GM12873 (cell line): Measurements from ENCODE around the gene CTSW.

Experiments
- TF ChIP-seq, protein P1 (sequence below): IDR thresholded peaks from 2 replicates; pipeline ENCODE4 v1.5.1; 2012; ENCODE audit warnings: low read depth, mild to moderate bottlenecking, moderate library complexity, low read length, control low read depth; ENCODE audit not compliant: insufficient read depth; ENCODE audit errors: missing control alignments

CTSW gene

DNA sequence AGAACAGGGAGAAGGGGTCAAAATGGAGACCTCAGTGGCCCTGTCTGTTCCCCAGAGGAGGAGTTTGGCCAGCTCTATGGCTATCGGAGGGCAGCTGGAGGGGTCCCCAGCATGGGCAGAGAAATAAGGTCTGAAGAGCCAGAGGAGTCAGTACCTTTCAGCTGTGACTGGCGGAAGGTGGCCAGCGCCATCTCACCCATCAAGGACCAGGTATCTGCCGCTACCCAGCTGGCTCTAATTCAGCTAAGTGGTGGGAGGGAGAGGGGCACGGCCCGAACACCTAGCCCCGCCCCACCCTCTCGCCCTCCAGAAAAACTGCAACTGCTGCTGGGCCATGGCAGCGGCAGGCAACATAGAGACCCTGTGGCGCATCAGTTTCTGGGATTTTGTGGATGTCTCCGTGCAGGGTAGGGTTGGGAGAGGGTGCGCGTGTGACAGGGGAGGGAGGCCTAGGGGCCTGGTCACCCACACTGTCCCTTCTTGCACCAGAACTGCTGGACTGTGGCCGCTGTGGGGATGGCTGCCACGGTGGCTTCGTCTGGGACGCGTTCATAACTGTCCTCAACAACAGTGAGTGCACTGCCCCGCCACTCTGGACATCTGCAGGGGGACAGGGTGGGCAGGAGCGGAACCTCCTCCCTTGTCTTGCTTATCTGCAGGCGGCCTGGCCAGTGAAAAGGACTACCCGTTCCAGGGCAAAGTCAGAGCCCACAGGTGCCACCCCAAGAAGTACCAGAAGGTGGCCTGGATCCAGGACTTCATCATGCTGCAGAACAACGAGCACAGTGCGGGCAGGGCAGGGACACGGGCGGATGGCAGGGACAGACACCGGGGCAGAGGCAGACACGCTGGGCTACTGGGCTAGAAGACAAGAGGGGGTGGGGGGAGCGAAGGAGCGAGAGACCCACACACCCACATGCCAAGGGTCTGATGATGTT is 2.8 kb downstream of the CTSW start:
- TF ChIP-seq, protein P1, sequence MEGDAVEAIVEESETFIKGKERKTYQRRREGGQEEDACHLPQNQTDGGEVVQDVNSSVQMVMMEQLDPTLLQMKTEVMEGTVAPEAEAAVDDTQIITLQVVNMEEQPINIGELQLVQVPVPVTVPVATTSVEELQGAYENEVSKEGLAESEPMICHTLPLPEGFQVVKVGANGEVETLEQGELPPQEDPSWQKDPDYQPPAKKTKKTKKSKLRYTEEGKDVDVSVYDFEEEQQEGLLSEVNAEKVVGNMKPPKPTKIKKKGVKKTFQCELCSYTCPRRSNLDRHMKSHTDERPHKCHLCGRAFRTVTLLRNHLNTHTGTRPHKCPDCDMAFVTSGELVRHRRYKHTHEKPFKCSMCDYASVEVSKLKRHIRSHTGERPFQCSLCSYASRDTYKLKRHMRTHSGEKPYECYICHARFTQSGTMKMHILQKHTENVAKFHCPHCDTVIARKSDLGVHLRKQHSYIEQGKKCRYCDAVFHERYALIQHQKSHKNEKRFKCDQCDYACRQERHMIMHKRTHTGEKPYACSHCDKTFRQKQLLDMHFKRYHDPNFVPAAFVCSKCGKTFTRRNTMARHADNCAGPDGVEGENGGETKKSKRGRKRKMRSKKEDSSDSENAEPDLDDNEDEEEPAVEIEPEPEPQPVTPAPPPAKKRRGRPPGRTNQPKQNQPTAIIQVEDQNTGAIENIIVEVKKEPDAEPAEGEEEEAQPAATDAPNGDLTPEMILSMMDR: no peak

DNA sequence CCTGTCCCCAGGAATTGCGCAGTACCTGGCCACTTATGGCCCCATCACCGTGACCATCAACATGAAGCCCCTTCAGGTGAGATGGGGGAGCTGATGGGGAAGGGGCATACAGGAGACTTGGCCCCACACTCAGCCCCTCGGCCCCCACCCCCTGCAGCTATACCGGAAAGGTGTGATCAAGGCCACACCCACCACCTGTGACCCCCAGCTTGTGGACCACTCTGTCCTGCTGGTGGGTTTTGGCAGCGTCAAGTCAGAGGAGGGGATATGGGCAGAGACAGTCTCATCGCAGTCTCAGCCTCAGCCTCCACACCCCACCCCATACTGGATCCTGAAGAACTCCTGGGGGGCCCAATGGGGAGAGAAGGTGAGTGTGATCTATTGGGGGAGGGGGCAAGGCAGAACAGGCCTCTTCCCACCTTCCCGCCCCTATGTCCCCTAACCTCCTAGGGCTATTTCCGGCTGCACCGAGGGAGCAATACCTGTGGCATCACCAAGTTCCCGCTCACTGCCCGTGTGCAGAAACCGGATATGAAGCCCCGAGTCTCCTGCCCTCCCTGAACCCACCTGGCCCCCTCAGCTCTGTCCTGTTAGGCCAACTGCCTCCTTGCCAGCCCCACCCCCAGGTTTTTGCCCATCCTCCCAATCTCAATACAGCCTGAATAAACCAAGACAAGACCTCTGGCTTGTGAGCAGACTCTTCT is 3.6 kb downstream of the CTSW start:
- TF ChIP-seq, protein P1: no peak

DNA sequence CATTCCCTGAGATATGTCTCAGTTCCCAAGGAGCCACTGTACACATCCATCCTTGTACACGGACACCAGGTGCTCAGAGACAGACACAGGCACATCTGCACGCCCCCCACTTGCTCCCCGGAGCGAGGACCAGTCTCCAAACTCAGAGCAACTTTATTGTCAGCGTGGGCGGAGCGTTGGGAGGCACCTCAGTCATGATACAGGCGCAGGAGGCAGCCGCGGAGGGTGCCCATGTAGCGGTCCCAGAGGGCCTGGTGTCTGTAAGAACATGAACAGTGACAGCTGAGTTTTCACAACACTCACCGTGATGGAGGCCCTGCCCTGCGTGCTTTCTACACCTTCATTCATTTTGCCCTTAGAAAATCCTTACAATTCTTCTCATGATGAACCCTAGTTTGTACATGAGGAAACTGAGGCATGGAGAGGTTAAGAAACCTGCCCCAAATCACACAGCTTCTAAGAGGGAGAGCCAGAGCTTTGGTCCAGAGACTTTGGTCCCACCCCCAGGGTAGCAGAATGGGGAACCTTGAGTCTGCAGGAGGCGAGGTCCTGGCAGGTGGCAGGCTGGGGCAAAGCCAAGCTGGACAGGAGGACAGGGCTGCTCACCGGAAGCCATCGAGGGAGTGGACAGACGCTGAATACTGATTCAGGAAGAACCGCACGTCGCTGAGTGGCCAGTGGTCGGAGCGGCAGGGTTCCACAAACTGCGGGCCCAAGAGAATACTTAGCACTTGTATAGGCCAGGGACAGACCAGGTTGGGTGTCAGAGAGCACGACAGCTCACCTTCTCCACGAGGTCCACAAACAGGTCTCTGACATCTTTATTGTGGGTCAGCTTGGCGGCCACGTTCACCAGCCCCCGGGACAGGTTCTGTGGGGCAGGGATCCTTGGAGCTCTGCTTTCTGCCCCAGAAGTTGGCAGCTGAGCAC is 4.4 kb downstream of the CTSW start:
- TF ChIP-seq, protein P1: no peak

DNA sequence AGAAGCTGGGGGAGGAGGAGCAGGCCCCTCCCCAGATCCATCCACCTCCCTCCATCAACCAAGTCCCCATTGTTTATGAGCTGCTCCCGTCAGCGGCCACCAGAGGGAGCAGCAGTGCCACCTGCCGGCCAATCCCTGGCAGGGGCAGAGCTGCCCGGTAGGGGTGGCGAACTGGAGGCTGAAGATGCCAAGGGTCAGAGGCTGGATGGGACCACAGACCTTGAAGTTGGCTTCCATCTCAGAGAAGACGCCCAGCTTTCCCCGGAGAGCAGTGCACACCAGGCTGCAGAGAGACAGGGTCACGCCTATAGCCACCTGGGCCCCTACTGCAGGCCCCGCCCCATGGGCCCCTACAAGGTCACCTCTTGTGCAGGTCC is 5.1 kb downstream of the CTSW start:
- TF ChIP-seq, protein P1: peak; percentile 100

DNA sequence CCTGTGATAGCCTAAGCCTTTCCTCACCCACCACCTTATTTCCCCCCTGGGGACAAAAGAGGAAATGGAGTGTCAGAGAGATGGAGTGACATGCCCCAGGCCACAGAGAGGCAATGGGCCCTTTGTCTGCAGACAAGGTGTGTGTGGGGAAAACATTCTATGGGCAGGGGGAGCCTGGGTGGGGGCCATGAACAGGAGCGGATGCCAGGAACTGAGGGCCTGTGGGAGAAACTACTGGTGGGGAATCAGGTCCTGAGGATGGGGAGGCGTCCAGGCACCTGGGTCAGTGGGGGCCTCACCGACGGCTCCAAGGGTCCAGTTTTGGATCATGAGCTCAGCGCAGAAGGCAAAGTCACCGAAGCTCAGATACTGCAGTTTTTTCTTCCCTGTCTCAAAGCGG is 5.6 kb downstream of the CTSW start:
- TF ChIP-seq, protein P1: no peak

DNA sequence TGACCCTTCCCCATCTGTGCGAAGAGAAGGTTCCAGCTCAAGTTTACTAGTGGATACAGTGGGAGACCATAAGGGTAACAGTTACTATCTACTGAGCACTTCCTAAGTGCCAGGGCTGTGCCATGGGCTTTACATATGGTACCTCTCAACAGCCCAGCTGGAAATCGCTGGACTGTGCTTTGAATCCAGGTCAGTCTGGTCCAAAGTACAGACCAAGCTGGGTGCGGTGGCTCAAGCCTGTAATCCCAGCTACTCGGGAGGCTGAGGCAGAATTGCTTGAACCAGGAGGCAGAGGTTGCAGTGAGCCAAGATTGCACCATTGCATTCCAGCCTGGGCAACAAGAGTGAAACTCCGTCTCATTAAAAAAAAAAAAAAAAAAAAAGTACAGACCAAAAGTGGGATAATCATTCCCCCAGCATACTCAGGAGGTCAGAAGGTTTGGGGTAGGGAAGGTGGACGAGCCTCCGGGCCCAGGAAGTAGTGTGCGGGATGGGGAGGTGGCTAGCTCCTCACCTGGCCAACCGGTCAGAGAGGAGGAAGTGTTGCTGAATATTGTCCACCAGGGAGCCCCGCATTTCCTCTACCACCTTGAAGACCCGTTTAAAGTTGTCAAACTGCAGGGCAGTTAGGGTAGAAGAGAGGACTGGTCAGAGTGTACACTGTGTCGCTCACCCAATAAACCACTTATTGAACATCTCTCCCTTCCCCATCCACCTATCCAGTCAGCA is 6.3 kb downstream of the CTSW start:
- TF ChIP-seq, protein P1: no peak
